ENCODE results near the gene ABCA5.

The ABCA5 gene

DNA sequence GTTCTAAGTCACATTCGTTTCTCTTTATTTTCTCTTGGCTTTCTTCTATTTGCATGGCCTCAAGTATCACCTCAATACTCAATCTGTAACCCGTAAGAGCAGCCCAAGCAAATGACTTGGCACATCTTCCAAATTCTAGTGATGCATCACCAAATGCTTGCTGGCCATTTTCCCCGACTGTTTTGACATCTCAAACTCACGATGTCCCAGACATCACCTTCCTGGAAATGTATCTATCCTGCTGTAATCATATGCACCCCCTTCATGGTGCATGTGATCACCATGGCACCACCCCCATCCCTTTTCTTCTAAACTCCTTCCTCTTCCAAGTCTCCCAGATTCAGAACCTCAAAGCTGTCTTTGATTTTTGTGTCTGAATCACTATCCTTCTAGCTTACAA is 24.0 kb upstream of the ABCA5 start:
- TF ChIP-seq, protein P1, sequence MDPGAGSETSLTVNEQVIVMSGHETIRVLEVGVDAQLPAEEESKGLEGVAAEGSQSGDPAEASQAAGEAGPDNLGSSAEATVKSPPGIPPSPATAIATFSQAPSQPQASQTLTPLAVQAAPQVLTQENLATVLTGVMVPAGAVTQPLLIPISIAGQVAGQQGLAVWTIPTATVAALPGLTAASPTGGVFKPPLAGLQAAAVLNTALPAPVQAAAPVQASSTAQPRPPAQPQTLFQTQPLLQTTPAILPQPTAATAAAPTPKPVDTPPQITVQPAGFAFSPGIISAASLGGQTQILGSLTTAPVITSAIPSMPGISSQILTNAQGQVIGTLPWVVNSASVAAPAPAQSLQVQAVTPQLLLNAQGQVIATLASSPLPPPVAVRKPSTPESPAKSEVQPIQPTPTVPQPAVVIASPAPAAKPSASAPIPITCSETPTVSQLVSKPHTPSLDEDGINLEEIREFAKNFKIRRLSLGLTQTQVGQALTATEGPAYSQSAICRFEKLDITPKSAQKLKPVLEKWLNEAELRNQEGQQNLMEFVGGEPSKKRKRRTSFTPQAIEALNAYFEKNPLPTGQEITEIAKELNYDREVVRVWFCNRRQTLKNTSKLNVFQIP (CRISPR knock-in tag; IDR thresholded peaks at IDR 0.05; ENCODE audit: borderline replicate concordance, low read depth) = no peak
- TF ChIP-seq, protein P2, sequence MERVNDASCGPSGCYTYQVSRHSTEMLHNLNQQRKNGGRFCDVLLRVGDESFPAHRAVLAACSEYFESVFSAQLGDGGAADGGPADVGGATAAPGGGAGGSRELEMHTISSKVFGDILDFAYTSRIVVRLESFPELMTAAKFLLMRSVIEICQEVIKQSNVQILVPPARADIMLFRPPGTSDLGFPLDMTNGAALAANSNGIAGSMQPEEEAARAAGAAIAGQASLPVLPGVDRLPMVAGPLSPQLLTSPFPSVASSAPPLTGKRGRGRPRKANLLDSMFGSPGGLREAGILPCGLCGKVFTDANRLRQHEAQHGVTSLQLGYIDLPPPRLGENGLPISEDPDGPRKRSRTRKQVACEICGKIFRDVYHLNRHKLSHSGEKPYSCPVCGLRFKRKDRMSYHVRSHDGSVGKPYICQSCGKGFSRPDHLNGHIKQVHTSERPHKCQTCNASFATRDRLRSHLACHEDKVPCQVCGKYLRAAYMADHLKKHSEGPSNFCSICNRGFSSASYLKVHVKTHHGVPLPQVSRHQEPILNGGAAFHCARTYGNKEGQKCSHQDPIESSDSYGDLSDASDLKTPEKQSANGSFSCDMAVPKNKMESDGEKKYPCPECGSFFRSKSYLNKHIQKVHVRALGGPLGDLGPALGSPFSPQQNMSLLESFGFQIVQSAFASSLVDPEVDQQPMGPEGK (CRISPR knock-in tag; IDR thresholded peaks at IDR 0.05; ENCODE audit: borderline replicate concordance) = no peak
- TF ChIP-seq SNAI2 (CRISPR knock-in tag; IDR thresholded peaks at IDR 0.05) (no peak), CSDC2 (CRISPR knock-in tag; IDR thresholded peaks at IDR 0.05) (no peak), ZFP3 (CRISPR knock-in tag; IDR thresholded peaks at IDR 0.05) (no peak), ESRRG (CRISPR knock-in tag; IDR thresholded peaks at IDR 0.05) (no peak), ZFP30 (CRISPR knock-in tag; IDR thresholded peaks at IDR 0.05) (no peak), GLIS3 (CRISPR knock-in tag; IDR thresholded peaks at IDR 0.05) (no peak)
- TF ChIP-seq, protein P3, sequence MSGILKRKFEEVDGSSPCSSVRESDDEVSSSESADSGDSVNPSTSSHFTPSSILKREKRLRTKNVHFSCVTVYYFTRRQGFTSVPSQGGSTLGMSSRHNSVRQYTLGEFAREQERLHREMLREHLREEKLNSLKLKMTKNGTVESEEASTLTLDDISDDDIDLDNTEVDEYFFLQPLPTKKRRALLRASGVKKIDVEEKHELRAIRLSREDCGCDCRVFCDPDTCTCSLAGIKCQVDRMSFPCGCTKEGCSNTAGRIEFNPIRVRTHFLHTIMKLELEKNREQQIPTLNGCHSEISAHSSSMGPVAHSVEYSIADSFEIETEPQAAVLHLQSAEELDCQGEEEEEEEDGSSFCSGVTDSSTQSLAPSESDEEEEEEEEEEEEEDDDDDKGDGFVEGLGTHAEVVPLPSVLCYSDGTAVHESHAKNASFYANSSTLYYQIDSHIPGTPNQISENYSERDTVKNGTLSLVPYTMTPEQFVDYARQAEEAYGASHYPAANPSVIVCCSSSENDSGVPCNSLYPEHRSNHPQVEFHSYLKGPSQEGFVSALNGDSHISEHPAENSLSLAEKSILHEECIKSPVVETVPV (CRISPR knock-in tag; IDR thresholded peaks at IDR 0.05) = no peak
- TF ChIP-seq, protein P4, sequence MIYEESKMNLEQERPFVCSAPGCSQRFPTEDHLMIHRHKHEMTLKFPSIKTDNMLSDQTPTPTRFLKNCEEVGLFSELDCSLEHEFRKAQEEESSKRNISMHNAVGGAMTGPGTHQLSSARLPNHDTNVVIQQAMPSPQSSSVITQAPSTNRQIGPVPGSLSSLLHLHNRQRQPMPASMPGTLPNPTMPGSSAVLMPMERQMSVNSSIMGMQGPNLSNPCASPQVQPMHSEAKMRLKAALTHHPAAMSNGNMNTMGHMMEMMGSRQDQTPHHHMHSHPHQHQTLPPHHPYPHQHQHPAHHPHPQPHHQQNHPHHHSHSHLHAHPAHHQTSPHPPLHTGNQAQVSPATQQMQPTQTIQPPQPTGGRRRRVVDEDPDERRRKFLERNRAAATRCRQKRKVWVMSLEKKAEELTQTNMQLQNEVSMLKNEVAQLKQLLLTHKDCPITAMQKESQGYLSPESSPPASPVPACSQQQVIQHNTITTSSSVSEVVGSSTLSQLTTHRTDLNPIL (CRISPR knock-in tag; IDR thresholded peaks at IDR 0.05; ENCODE audit: low read depth) = no peak
- no peak for ATAC-seq

DNA sequence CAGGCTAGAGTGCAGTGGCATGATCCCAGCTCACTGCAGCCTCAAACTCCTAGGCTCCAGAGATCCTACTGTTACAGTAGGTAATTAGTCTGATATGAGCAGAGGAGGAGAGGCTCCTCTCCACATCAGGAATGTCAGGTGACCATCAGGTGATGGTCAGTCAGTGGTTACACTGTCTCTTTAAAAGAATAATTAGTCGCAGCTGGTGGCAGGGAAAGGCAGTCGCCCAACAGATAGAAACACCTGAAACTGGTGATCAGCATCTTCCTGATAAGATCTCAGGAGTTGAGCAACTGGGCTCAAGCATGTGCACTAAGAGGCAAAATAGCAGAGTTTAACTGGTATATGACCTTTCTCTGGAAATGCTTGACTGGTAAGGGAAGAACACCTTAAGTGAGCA is 21.5 kb upstream of the ABCA5 start:
- no peak for ATAC-seq
- TF ChIP-seq ZNF70 (CRISPR knock-in tag; IDR thresholded peaks at IDR 0.05) = no peak
- TF ChIP-seq TOX (CRISPR knock-in tag; IDR thresholded peaks at IDR 0.05; ENCODE audit: borderline replicate concordance) = no peak
- no peak for TF ChIP-seq SNAI2 (CRISPR knock-in tag; IDR thresholded peaks at IDR 0.05)
- no peak for TF ChIP-seq ISL1 (CRISPR knock-in tag; IDR thresholded peaks at IDR 0.05)
- no peak for TF ChIP-seq ZNF8 (CRISPR knock-in tag; IDR thresholded peaks at IDR 0.05)
- no peak for TF ChIP-seq ESRRG (CRISPR knock-in tag; IDR thresholded peaks at IDR 0.05)
- TF ChIP-seq BACH2 (CRISPR knock-in tag; IDR thresholded peaks at IDR 0.05; ENCODE audit: borderline replicate concordance) = no peak
- TF ChIP-seq RARB (CRISPR knock-in tag; IDR thresholded peaks at IDR 0.05) = no peak
- no peak for TF ChIP-seq OSR1 (CRISPR knock-in tag; IDR thresholded peaks at IDR 0.05)
- TF ChIP-seq, protein P3 (CRISPR knock-in tag; IDR thresholded peaks at IDR 0.05) = no peak
- TF ChIP-seq TCF4 (CRISPR knock-in tag; IDR thresholded peaks at IDR 0.05; ENCODE audit: borderline replicate concordance) = no peak
- TF ChIP-seq, protein P5, sequence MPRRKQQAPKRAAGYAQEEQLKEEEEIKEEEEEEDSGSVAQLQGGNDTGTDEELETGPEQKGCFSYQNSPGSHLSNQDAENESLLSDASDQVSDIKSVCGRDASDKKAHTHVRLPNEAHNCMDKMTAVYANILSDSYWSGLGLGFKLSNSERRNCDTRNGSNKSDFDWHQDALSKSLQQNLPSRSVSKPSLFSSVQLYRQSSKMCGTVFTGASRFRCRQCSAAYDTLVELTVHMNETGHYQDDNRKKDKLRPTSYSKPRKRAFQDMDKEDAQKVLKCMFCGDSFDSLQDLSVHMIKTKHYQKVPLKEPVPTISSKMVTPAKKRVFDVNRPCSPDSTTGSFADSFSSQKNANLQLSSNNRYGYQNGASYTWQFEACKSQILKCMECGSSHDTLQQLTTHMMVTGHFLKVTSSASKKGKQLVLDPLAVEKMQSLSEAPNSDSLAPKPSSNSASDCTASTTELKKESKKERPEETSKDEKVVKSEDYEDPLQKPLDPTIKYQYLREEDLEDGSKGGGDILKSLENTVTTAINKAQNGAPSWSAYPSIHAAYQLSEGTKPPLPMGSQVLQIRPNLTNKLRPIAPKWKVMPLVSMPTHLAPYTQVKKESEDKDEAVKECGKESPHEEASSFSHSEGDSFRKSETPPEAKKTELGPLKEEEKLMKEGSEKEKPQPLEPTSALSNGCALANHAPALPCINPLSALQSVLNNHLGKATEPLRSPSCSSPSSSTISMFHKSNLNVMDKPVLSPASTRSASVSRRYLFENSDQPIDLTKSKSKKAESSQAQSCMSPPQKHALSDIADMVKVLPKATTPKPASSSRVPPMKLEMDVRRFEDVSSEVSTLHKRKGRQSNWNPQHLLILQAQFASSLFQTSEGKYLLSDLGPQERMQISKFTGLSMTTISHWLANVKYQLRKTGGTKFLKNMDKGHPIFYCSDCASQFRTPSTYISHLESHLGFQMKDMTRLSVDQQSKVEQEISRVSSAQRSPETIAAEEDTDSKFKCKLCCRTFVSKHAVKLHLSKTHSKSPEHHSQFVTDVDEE (CRISPR knock-in tag; IDR thresholded peaks at IDR 0.05) = no peak
- TF ChIP-seq, protein P1 (CRISPR knock-in tag; IDR thresholded peaks at IDR 0.05; ENCODE audit: borderline replicate concordance, low read depth) = no peak
- TF ChIP-seq, protein P4 (CRISPR knock-in tag; IDR thresholded peaks at IDR 0.05; ENCODE audit: low read depth) = no peak
- no peak for TF ChIP-seq ZC3H10 (CRISPR knock-in tag; IDR thresholded peaks at IDR 0.05)
